ENCODE measurements around the gene NT5M.
"Not testable (repeated sequence)": the region's sequence is repeated elsewhere in the genome, so short reads cannot be mapped to it uniquely, and the experiment has no call there.

Gene NT5M

DNA sequence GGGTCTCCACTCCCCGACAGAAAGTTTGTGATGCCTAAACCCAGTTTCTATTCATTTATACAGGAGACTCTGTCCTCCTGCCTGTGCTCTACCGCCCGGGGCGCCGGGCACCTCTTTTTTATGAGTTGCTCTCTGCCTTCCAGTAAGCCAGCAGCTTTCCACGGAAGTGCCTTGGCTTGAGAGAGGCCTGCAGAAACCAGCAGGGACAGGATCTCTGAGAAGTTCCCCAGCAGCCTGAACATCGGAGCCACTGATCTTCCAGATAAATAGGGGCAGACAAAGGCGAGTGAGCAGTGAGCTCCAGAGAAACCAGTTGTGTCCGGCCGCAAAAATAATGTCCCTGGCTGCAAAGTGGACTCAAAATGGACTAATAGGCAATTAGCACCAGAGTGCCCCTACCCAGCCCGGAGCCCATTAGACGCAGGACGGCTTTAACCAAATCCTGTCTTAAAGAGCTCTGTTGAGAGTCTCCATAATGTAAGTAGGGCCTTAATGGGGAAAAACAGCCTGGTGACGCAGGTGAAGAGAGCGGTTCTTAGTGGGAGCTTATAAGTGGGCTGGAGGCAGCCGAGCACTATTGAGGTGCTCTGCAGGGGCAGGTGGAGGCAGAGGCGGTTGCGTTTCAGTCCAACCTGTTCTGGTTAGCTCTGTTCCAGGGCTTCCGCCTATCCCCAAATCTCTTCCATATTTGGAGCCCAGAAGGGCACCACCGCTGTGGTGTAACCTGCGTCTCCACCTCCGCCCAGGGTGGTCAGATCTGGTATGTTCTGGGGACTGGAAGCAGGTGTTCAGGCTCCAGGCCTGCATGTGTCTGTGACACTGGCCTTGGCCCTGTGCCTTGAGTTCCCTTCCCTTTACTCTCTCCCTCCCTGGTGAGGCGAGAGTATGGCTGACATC, 74.1 kb downstream of the NT5M start:
- Histone ChIP-seq H3K9me3 (ENCODE audit: control insufficient read depth, low read length) (no peaks in the 10 kb centered on the region), H3K36me3 (ENCODE audit: control insufficient read depth, insufficient read depth, low read length) (no peaks in the 10 kb centered on the region), H3K4me1 (ENCODE audit: control insufficient read depth, insufficient read depth, low read length) (no peaks in the 10 kb centered on the region), H3K27me3 (ENCODE audit: control insufficient read depth, insufficient read depth, low read length, poor library complexity, severe bottlenecking) (no peaks in the 10 kb centered on the region), H3K27ac (ENCODE audit: insufficient read depth, low read depth, low read length, poor library complexity, severe bottlenecking) (no peak overlapping the region), H3K4me3 (ENCODE audit: insufficient read depth, low read depth, low read length) (no peak overlapping the region)
- 94% methylated on average over 23 of the region's 23 CpGs for WGBS, 2 experiments

DNA sequence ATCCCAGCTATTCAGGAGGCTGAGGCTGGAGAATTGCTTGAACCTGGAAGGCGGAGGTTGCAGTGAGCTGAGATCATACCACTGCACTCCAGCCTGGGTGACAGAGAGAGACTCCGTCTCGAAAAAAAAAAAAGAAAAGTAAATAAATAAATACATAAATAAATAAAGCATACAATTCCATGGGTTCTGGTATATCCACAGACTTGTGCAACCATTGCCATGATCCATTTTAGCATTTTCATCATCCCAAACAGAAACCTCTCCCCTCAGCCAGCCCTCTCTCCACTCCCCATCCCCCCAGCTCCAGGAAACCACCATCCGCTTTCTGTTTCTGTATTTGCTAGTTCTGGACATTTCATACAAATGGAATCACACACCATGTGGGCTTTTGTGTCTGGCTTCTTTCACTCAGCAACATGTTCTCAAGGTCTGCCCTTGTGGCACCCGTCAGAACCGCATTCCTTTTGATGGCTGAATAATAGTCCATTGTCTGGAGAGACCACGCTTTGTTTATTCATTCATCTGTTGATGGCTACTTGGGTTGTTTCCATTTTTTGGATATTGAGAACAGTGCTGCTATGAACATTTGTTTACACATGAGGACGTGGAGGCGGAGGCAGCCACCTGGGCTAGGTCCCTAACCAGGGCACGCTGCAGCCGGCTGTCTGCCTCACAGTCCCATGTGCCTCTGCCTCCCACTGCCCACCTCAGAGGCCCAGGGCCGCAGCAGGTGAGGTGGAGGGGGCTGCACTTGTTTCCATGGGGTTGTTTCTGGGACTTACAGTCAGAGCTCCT, 76.2 kb downstream of the NT5M start:
- Histone ChIP-seq H3K27me3 (ENCODE audit: control insufficient read depth, insufficient read depth, low read length, poor library complexity, severe bottlenecking) (no peaks in the 10 kb centered on the region), H3K27ac (ENCODE audit: insufficient read depth, low read depth, low read length, poor library complexity, severe bottlenecking) (no peak overlapping the region), H3K4me1 (ENCODE audit: control insufficient read depth, insufficient read depth, low read length) (no peaks in the 10 kb centered on the region), H3K36me3 (ENCODE audit: control insufficient read depth, insufficient read depth, low read length) (no peaks in the 10 kb centered on the region), H3K9me3 (ENCODE audit: control insufficient read depth, low read length) (no peaks in the 10 kb centered on the region), H3K4me3 (ENCODE audit: insufficient read depth, low read depth, low read length) (no peak overlapping the region)
- 90 to 93% methylated on average over 10 of the region's 12 CpGs for WGBS, 2 experiments

DNA sequence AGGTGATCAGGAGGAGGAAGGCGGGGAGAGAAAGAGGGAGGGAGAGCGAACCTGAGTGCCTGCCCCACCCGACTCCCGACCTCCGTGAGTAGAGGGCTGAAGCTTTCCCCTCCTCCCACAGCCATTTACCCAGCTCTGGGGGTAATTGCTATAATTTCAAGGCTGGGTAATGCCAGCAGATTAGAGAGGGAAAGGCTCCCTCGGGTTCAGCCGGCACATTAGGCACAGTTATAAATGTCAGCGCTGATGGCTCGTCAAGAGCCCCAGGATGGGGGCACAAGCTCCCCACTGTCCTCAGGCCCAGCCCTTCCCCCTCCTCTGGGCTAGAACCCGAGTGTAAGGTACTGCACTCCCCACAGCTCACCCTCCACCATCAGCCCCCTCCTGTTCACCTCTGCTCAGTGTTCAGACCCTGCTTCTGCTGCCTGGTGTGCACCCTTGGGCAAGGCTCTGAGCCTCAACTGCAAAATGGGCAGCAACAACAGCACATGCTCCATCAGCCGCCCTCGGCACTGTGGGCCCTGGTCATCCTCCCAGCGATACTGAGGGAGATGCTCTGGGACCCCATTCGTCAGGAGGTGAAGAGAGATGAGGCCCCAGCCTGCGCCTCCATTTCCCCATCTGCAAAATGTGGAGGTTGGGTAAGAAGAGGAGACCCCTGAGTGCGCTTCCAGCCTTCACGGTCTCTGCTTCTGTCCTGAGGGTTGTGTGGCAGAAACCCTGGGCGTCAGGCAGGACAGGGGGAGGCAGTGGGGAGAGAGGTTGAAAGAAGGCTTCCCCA, 77.2 kb downstream of the NT5M start:
- H3K4me1 ChIP-seq (ENCODE audit: control insufficient read depth, insufficient read depth, low read length), result no peaks in the 10 kb centered on the region
- no peaks in the 10 kb centered on the region for H3K27me3 ChIP-seq (ENCODE audit: control insufficient read depth, insufficient read depth, low read length, poor library complexity, severe bottlenecking)
- WGBS, 2 experiments, result 80 to 83% methylated on average over 17 to 18 of the region's 18 CpGs
- no peak overlapping the region for H3K27ac ChIP-seq (ENCODE audit: insufficient read depth, low read depth, low read length, poor library complexity, severe bottlenecking)
- H3K9me3 ChIP-seq (ENCODE audit: control insufficient read depth, low read length), result no peaks in the 10 kb centered on the region
- H3K4me3 ChIP-seq (ENCODE audit: insufficient read depth, low read depth, low read length), result no peak overlapping the region
- no peaks in the 10 kb centered on the region for H3K36me3 ChIP-seq (ENCODE audit: control insufficient read depth, insufficient read depth, low read length)

DNA sequence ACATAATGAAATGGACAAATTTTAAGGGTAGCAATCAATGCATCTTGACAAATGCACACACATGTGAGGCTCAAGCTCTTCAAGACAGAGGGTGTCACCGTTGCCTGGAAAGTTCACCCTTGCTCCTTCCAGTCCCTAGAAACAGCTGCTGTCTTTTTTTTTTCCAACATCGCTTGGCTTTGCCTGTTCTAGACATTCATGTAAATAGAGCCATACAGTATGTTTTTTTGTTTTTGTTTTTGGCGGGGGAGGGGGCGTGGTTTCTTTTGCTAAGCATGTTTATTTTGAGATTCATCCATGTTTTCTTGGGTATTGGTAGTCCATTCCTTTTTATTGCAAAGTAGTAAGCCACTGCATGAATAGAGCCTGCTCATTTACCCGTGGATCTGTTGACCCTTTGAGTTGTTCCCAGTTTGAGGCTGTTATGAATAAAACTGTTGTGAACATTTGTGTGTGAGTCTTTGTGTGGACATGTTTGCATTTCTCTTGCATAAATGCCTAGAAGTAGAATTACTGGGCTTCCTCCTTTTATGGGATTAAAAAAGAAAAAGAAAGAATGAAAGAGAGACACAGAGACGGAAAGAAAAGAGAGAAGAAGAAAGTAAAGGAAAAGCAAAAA, 78.4 kb downstream of the NT5M start:
- Histone ChIP-seq H3K4me3 (ENCODE audit: insufficient read depth, low read depth, low read length) (no peak overlapping the region), H3K27ac (ENCODE audit: insufficient read depth, low read depth, low read length, poor library complexity, severe bottlenecking) (no peak overlapping the region), H3K4me1 (ENCODE audit: control insufficient read depth, insufficient read depth, low read length) (peaks cover 2% of the 10 kb centered on the region)

DNA sequence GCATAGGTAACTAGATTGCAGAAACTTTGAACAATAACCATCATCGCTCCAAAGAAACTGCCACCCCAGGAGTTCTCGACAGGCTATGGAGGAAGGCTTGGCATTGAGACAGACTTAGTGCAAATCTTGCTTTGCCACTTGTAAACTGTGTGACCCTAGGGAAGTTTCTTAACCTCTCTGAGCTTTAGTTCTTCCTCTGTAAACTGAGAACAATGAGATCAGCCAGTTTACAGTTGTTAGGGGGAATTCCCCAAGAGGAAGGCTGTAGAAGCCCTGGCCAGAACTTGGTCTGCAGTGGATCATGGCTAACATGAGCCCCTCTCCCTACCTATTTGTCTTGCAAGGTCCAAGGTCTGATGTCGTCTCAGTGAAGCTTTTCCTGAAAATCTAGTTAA, 78.9 kb downstream of the NT5M start:
- H3K27me3 ChIP-seq (ENCODE audit: control insufficient read depth, insufficient read depth, low read length, poor library complexity, severe bottlenecking), result no peaks in the 10 kb centered on the region
- H3K9me3 ChIP-seq (ENCODE audit: control insufficient read depth, low read length), result no peaks in the 10 kb centered on the region
- no peaks in the 10 kb centered on the region for H3K36me3 ChIP-seq (ENCODE audit: control insufficient read depth, insufficient read depth, low read length)
- peaks cover 2% of the 10 kb centered on the region for H3K4me1 ChIP-seq (ENCODE audit: control insufficient read depth, insufficient read depth, low read length)
- 83 to 89% methylated on average over 3 of the region's 3 CpGs for WGBS, 2 experiments
- H3K27ac ChIP-seq (ENCODE audit: insufficient read depth, low read depth, low read length, poor library complexity, severe bottlenecking), result no peak overlapping the region
- no peak overlapping the region for H3K4me3 ChIP-seq (ENCODE audit: insufficient read depth, low read depth, low read length)

More for the DNA sequence above, 78.4 kb downstream of the NT5M start:
- H3K9me3 ChIP-seq (ENCODE audit: control insufficient read depth, low read length), result no peaks in the 10 kb centered on the region
- H3K27me3 ChIP-seq (ENCODE audit: control insufficient read depth, insufficient read depth, low read length, poor library complexity, severe bottlenecking), result no peaks in the 10 kb centered on the region
- 78 to 80% methylated on average over 6 of the region's 6 CpGs for WGBS, 2 experiments
- H3K36me3 ChIP-seq (ENCODE audit: control insufficient read depth, insufficient read depth, low read length), result no peaks in the 10 kb centered on the region

DNA sequence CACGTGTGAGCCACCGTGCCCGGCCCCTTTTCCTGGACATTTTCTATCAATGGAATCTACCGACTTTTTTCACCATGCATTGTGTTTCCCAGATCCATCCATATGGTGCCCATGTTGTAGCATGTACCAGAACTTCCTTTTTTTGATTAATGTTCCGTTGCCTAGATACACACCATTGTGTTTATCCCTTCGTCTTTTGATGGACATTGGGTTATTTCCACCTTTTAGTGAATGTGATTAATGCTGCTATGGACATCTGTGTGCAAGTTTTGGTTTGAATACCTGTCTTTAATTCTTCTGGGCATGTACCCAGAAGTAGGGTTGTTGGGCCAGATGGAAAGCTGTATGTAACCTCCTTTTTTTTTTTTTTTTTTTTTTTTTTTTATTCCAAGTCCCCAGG, 79.8 kb downstream of the NT5M start:
- Histone ChIP-seq H3K27ac (ENCODE audit: insufficient read depth, low read depth, low read length, poor library complexity, severe bottlenecking) (no peak overlapping the region), H3K4me3 (ENCODE audit: insufficient read depth, low read depth, low read length) (no peak overlapping the region), H3K27me3 (ENCODE audit: control insufficient read depth, insufficient read depth, low read length, poor library complexity, severe bottlenecking) (no peaks in the 10 kb centered on the region), H3K4me1 (ENCODE audit: control insufficient read depth, insufficient read depth, low read length) (peaks cover 2% of the 10 kb centered on the region), H3K36me3 (ENCODE audit: control insufficient read depth, insufficient read depth, low read length) (no peaks in the 10 kb centered on the region), H3K9me3 (ENCODE audit: control insufficient read depth, low read length) (no peaks in the 10 kb centered on the region)
- WGBS, 2 experiments, result 92 to 94% methylated on average over 6 of the region's 6 CpGs

DNA sequence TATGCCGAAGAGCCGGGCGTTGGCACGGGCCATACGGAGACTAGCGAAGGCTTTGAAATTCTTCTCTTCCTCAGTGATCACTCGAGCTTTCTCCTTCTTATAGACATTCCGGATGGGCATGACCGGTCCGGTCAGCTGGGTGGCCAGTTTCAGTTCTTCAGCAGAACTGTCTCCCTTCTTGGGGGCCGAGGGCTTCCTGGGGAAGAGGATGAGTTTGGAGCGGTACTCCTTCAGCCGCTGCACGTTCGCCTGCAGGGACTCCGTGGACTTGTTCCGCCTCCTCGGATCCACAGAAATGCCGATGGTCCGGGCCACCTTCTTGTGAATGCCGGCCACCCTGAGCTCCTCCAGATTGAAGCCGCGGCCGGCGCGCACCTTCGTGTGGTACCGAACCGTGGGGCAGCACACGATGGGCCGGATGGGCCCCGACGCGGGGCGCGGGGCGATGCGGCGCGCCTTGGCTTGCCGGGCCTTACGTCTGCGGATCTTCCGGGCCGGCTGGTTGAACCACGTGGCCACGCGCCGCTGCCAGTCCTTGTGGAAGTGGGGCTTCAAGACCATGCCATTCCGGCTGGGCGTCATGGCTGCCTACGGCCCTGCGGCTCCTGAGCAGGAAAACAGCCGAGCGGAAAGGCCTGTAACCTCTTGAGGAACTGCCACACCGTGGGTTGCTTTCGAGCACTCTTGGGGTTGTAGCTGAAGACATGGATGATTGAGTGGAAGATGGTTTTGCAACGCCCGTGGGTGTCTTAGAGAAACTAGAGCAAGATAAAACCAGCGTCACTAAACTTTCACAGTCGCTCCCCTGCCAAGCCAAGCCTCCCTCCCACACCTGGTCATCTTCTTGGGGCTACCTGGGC, 80.5 kb downstream of the NT5M start:
- not testable (repeated sequence) for H3K9me3 ChIP-seq (ENCODE audit: control insufficient read depth, low read length); H3K27me3 ChIP-seq (ENCODE audit: control insufficient read depth, insufficient read depth, low read length, poor library complexity, severe bottlenecking); H3K4me3 ChIP-seq (ENCODE audit: insufficient read depth, low read depth, low read length); H3K4me1 ChIP-seq (ENCODE audit: control insufficient read depth, insufficient read depth, low read length); H3K27ac ChIP-seq (ENCODE audit: insufficient read depth, low read depth, low read length, poor library complexity, severe bottlenecking); H3K36me3 ChIP-seq (ENCODE audit: control insufficient read depth, insufficient read depth, low read length)
- WGBS, 2 experiments, result 96% methylated on average over 61 of the region's 61 CpGs

DNA sequence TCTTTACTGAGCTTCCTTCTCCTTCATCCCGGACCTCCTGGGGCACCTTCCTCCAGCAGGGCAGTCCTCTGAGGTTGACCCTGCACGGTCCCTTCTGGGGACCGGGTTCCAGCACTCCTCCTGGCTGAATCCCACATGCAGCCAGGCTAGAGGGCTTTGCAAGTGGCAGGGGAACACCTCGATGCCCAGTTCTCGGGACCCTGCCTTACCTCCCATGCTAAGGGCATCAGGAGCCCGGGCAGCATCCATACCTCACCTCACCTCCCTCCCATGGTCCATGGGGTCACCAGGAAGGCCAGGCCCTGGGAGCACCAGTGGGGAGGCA, 81.1 kb downstream of the NT5M start:
- H3K4me3 ChIP-seq (ENCODE audit: insufficient read depth, low read depth, low read length), result no peak overlapping the region
- peaks cover 2% of the 10 kb centered on the region for H3K4me1 ChIP-seq (ENCODE audit: control insufficient read depth, insufficient read depth, low read length)
- H3K27me3 ChIP-seq (ENCODE audit: control insufficient read depth, insufficient read depth, low read length, poor library complexity, severe bottlenecking), result no peaks in the 10 kb centered on the region
- H3K9me3 ChIP-seq (ENCODE audit: control insufficient read depth, low read length), result no peaks in the 10 kb centered on the region
- no peaks in the 10 kb centered on the region for H3K36me3 ChIP-seq (ENCODE audit: control insufficient read depth, insufficient read depth, low read length)
- H3K27ac ChIP-seq (ENCODE audit: insufficient read depth, low read depth, low read length, poor library complexity, severe bottlenecking), result no peak overlapping the region
- 92 to 93% methylated on average over 6 of the region's 6 CpGs for WGBS, 2 experiments

DNA sequence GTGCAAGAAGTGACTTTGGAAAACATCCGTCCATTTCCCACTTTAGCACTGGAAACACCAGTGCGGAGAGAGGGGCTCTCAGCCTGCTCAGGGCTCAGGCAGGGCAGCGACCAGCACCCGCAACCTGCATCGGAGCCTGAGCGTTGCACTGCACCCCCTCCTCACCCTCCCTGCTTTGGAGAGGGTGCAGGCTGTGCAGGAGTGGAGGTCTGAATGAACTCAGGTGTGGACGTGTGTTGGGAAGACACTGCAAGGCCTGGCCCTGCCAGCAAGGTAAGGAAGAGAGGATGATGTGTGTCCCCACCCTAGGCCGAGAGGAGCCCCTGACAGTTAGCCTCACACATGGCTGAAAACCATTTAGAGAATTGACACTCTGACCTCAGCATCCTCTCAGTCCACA, 81.8 kb downstream of the NT5M start:
- Histone ChIP-seq H3K27ac (ENCODE audit: insufficient read depth, low read depth, low read length, poor library complexity, severe bottlenecking) (no peak overlapping the region), H3K27me3 (ENCODE audit: control insufficient read depth, insufficient read depth, low read length, poor library complexity, severe bottlenecking) (no peaks in the 10 kb centered on the region), H3K4me1 (ENCODE audit: control insufficient read depth, insufficient read depth, low read length) (peaks cover 2% of the 10 kb centered on the region), H3K9me3 (ENCODE audit: control insufficient read depth, low read length) (no peaks in the 10 kb centered on the region), H3K4me3 (ENCODE audit: insufficient read depth, low read depth, low read length) (no peak overlapping the region), H3K36me3 (ENCODE audit: control insufficient read depth, insufficient read depth, low read length) (no peaks in the 10 kb centered on the region)
- WGBS, 2 experiments, result 96 to 97% methylated on average over 8 of the region's 8 CpGs

Measured in ectodermal cell (in vitro differentiated cells).